Activated CD8-positive, alpha-beta memory T cell treated with anti-CD3 and anti-CD28 coated beads, Interleukin-2, amount 10 ng/mL, durations not matched to agents 7 days and 5 days (primary cell): ENCODE results near the gene PIK3R4. TPM values are rescaled to one million over a fixed set of nuclear protein-coding genes. Genes with fewer than 3 reads are reported as not detected.

Source experiments
- ATAC-seq: fragments of 150-1000 bp; cut with Tn5 transposase; one replicate; pipeline ENCODE4 v1.10.0; 2021; ENCODE audit warnings: moderate library complexity
- CTCF ChIA-PET: fragments of 350-600 bp; sonication (Branson Sonifier 250); formaldehyde crosslinking; loops from one replicate; lab custom pipeline; 2021; ENCODE audit warnings: antibody characterized with exemption; lab: Charles Lee
- DNase-seq: peaks from one replicate; pipeline ENCODE4 v3.0.0-alpha.2; 2020
- H3K27ac Mint-ChIP-seq: one replicate; pipeline ENCODE4 v1.8.0; 2021; ENCODE audit warnings: mild to moderate bottlenecking, mixed read lengths
- H3K27me3 Mint-ChIP-seq: one replicate; pipeline ENCODE4 v1.8.0; 2021; ENCODE audit warnings: mixed read lengths
- H3K36me3 Mint-ChIP-seq: one replicate; pipeline ENCODE4 v1.8.0; 2021; ENCODE audit warnings: mild to moderate bottlenecking, mixed read lengths
- H3K4me1 Mint-ChIP-seq: one replicate; pipeline ENCODE4 v1.8.0; 2021; ENCODE audit warnings: mixed read lengths
- H3K4me3 Mint-ChIP-seq: one replicate; pipeline ENCODE4 v1.8.0; 2021; ENCODE audit warnings: mild to moderate bottlenecking, moderate library complexity, mixed read lengths
- H3K9me3 Mint-ChIP-seq: one replicate; pipeline ENCODE4 v1.8.0; 2022; ENCODE audit warnings: low read depth, mixed read lengths
- total RNA-seq, 2 experiments: library from RNA; stranded (reverse); gene quantifications; one replicate each; pipeline ENCODE4 v1.2.3, GENCODE V29; 2021

The PIK3R4 gene
- total RNA-seq, 2 experiments from 2014 or later = 23.3 to 30.6 TPM

DNA sequence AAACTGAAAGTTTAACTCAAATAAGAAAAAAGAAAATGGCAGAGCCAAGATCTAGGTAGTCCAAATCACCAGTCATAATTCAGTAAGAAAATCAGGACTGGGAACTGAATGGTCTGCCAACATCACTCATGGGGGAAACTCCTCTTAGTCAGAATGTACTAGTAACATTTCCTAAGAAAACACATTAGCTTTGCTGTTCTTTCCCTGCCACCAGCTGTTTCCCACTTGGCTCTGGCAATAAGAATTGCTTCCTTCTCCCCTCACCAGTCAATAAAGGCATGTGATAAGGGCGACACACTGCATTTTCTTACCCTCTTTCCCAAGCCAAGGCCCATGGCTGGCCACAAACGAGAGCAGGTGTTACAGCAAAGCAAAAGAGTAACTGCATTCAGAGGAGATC lies 46.1 kb downstream of the PIK3R4 start:
- no peak overlapping the region for H3K27ac Mint-ChIP-seq
- CTCF ChIA-PET = interaction anchor here (2.0 kb wide), 1 partner anchor 193 kb away, joined by 7 read pairs; the partner anchor contains the start of gene ATP2C1
- peaks cover 36% of the 10 kb centered on the region for H3K36me3 Mint-ChIP-seq
- DNase-seq (no peak), ATAC-seq (no peak)
- H3K4me3 Mint-ChIP-seq = no peak overlapping the region
- H3K27me3 Mint-ChIP-seq = no peaks in the 10 kb centered on the region
- H3K9me3 Mint-ChIP-seq = no peaks in the 10 kb centered on the region
- H3K4me1 Mint-ChIP-seq = no peaks in the 10 kb centered on the region

DNA sequence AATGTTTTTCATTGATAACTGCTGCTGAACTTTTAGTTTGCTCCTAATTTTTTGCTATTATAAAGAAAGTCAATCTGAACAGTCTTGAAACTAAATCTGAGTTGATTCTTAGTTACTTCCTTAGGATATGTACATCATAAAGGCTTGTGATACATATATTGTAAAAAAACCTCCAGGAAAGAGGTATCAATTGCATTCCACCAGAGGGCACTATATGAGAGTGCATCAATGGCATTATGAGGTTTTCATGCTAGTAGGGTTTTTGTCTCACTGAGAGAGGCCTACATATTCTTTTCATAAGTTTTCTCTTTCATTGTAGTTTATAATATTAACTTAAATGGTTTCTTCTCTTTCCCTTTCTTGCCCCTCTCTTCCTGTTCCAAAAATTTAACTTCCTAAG lies 46.9 kb downstream of the PIK3R4 start:
- Mint-ChIP-seq H3K36me3 (peaks cover 37% of the 10 kb centered on the region), H3K4me1 (no peaks in the 10 kb centered on the region), H3K27me3 (no peaks in the 10 kb centered on the region), H3K27ac (no peak overlapping the region), H3K4me3 (no peak overlapping the region), H3K9me3 (no peaks in the 10 kb centered on the region)
- CTCF ChIA-PET = interaction anchor here (1.4 to 2.0 kb wide), 2 partner anchors 46 to 194 kb away, joined by 5 to 7 read pairs; partner anchors contain the start of gene ATP2C1
- DNase-seq (no peak), ATAC-seq (no peak)

DNA sequence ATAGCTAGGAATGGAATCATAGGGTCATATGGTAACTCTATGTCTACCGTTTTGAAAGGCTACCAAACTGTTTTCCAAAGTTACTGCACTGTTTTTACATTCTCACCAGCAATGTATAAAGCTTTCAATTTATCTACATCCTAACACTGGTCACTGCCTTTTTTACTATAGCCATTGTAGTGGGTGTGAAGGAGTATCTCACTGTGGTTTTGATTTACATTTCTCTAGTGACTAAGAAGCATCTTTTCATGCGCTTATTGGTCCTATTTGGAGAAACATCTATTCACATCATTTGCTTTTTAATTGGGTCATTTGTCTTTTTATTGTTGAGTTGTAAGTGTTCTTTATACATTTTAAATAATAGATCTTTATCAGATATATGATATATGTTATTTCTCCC lies 53.3 kb downstream of the PIK3R4 start:
- CTCF ChIA-PET = no interaction called here
- DNase-seq = no peak

DNA sequence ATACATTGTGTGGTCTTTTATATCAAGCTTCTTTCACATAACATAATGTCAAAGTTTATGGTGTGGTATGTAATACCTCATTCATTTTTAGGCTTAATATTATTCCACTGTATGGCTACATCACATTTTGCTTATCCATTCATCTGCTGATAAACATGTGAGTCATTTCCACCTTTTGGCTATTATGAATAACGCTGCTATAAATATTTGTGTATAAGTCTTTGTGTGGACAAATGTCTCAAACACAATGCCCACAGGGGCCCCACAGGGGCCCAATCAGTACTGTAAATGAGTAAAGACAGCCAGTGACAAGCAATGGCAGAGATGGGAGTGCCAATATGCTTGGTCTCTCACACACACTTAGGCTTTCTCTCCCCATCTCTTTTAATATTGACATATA lies 54.2 kb downstream of the PIK3R4 start:
- Mint-ChIP-seq H3K36me3 (peaks cover 34% of the 10 kb centered on the region), H3K27ac (no peak overlapping the region), H3K9me3 (no peaks in the 10 kb centered on the region), H3K4me3 (no peak overlapping the region), H3K27me3 (no peaks in the 10 kb centered on the region), H3K4me1 (peaks cover 16% of the 10 kb centered on the region)
- DNase-seq = no peak
- no peak for ATAC-seq
- CTCF ChIA-PET = no interaction called here

More for the DNA sequence above, 53.3 kb downstream of the PIK3R4 start:
- no peaks in the 10 kb centered on the region for H3K9me3 Mint-ChIP-seq
- peaks cover 37% of the 10 kb centered on the region for H3K36me3 Mint-ChIP-seq
- H3K4me3 Mint-ChIP-seq = no peak overlapping the region
- ATAC-seq = no peak
- H3K27ac Mint-ChIP-seq = no peak overlapping the region
- peaks cover 10% of the 10 kb centered on the region for H3K4me1 Mint-ChIP-seq
- no peaks in the 10 kb centered on the region for H3K27me3 Mint-ChIP-seq

DNA sequence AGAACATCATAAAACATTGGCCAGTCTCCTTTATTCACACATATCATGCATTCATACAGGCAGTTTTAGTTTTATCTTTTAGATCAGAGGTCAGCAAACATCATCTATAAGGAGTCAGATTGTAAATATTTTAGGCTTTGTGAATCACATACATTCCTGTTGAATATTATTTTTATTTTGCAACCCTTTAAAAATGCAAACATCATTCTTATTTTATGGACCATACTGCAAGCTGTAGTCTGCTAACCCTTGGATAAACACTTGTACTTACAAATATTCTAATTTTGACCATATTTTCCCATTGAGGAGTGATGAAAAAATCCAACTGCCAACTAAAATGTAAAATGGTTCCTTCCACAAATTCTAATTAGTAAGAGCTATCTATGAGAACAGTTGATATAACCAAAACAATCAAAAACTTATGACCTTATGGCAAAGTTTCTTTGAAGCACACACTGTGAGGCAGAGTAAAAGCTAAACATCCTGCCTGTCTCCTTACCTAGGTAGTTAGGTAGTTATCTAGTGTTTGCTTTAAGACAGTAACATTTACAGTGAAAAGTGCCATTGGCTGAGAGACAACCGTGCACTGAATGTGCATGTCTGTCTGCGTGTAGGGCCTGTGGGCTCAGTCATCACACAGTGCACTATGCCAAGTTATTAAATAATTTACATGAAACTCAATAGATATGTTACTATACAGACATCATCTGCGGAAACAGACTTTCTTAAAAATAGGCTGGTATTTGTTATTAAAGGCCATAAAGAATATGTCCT lies 57.7 kb downstream of the PIK3R4 start:
- Mint-ChIP-seq H3K27ac (no peak overlapping the region), H3K27me3 (no peaks in the 10 kb centered on the region), H3K4me3 (no peak overlapping the region), H3K4me1 (peaks cover 18% of the 10 kb centered on the region), H3K36me3 (peaks cover 30% of the 10 kb centered on the region), H3K9me3 (no peaks in the 10 kb centered on the region)
- no peak for DNase-seq
- no peak for ATAC-seq
- CTCF ChIA-PET = no interaction called here

DNA sequence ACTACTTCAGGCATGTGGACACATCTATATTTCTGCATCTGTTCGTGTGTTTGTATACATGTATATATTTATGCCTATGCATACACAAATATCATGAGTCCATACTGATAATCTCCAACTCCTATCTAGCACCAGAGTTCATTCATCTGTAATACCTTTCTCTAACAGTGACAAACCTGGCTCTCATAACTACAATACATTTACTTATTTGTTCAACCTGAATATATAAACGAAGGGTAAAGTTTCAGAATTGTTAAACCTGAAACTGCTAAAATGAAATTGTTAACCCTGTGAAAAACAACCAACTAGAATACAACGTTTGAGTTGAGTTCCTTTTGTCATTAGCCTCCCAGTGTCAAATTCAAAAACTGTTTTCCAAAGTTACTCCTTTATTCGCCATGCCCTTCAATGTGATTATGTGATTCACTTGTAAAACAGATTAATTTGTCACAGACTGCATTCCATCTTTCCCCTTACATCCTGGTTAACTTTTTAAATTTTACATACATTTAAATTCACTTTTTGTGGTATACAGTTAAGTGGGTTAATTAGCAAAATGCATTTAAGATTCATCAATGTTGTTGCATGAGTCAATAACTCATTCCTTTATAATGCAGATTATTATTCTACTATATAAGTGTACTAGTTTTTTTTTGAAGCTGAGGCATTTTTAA lies 58.5 kb downstream of the PIK3R4 start:
- ATAC-seq = no peak

DNA sequence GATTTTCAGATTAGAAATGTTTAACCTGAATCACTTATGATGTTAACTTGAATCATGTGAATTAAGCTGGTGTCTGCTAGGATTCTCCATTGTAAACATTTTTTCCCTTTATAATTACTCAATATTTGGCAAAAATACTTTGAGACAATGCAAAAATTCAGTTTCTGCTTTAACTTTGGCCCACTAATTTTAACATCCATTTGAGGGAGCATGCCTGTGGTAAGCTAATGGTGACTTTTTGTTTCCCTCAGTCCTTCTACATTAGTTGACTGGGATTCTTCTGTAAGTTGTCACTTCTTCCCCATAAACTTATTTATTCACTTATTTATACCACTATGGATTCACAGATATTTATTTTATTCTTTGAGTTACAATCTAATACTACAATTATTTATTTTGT lies 59.3 kb downstream of the PIK3R4 start:
- Mint-ChIP-seq H3K36me3 (peaks cover 42% of the 10 kb centered on the region), H3K9me3 (no peaks in the 10 kb centered on the region), H3K27me3 (no peaks in the 10 kb centered on the region), H3K27ac (no peak overlapping the region), H3K4me1 (peaks cover 18% of the 10 kb centered on the region), H3K4me3 (no peak overlapping the region)
- CTCF ChIA-PET = no interaction called here
- ATAC-seq = no peak
- DNase-seq = no peak

More for the DNA sequence above, 58.5 kb downstream of the PIK3R4 start:
- H3K4me3 Mint-ChIP-seq = no peak overlapping the region
- CTCF ChIA-PET = no interaction called here
- H3K9me3 Mint-ChIP-seq = no peaks in the 10 kb centered on the region
- no peak for DNase-seq
- no peaks in the 10 kb centered on the region for H3K27me3 Mint-ChIP-seq
- H3K4me1 Mint-ChIP-seq = peaks cover 18% of the 10 kb centered on the region
- no peak overlapping the region for H3K27ac Mint-ChIP-seq
- H3K36me3 Mint-ChIP-seq = peaks cover 37% of the 10 kb centered on the region

DNA sequence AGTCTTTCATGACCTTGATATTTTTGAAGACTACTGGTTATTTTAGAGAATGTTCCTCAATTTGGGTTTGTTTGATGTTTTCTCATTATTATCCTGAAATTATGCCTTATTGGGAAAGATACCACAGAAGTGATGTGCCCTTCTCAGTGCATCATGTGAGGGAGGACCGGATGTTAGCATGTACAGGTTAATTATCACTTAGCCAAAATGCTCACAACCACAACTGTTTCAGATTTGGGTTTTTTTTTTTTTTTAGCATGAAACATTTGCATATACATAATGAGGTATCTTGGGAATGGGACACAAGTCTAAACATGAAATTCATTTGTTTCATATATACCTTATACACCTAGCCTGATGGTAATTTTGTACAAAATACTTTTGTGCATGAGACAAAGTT lies 59.8 kb downstream of the PIK3R4 start:
- no peaks in the 10 kb centered on the region for H3K27me3 Mint-ChIP-seq
- DNase-seq (no peak), ATAC-seq (no peak)
- H3K4me1 Mint-ChIP-seq = peaks cover 18% of the 10 kb centered on the region
- CTCF ChIA-PET = no interaction called here
- H3K9me3 Mint-ChIP-seq = no peaks in the 10 kb centered on the region
- H3K4me3 Mint-ChIP-seq = no peak overlapping the region
- H3K27ac Mint-ChIP-seq = no peak overlapping the region
- peaks cover 44% of the 10 kb centered on the region for H3K36me3 Mint-ChIP-seq

DNA sequence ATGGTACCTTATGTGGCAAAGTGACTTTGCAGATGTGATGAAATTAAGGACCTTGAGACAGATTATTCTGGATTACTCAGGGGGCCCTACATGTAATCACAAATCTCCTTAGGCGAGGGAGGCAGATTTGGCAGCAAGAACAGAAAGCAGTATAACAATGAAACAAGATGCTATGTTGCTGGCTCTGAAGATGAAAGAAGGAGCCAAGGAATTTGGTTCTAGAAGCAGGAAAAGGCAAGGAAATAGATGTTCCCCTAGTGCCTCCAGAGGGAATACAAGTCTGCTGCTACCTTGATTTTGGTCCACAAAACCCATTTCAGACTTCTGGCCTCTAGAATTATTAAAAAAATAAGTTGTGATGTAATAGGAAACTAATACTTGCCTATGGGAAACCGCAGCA lies 64.5 kb downstream of the PIK3R4 start:
- Mint-ChIP-seq H3K4me1 (peaks cover 2% of the 10 kb centered on the region), H3K9me3 (no peaks in the 10 kb centered on the region), H3K27me3 (no peaks in the 10 kb centered on the region), H3K4me3 (no peak overlapping the region), H3K27ac (no peak overlapping the region), H3K36me3 (peaks cover 41% of the 10 kb centered on the region)
- DNase-seq = no peak
- no peak for ATAC-seq
- CTCF ChIA-PET = no interaction called here

DNA sequence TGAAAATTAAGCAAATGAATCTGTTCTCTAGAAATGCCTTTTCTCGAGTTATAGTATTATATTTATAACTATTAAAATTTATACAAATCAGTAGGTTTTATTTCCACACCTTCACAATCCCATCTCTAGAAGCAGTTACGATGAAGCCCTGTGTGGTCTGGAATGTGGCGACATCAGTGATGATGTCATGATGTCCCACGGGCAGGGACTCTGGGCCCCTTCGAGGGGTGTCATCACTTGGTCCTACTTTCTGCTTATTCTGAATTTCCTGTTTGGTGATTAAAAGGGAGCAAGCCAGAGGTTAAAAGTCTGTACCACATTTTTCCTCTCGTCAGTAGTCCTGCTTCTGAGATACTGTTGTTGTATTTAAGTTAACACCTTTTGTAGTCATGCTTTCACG lies 67.4 kb downstream of the PIK3R4 start:
- CTCF ChIA-PET = no interaction called here
- no peaks in the 10 kb centered on the region for H3K9me3 Mint-ChIP-seq
- H3K4me3 Mint-ChIP-seq = no peak overlapping the region
- H3K36me3 Mint-ChIP-seq = peaks cover 38% of the 10 kb centered on the region
- no peaks in the 10 kb centered on the region for H3K4me1 Mint-ChIP-seq
- DNase-seq (no peak), ATAC-seq (no peak)
- no peak overlapping the region for H3K27ac Mint-ChIP-seq
- no peaks in the 10 kb centered on the region for H3K27me3 Mint-ChIP-seq

DNA sequence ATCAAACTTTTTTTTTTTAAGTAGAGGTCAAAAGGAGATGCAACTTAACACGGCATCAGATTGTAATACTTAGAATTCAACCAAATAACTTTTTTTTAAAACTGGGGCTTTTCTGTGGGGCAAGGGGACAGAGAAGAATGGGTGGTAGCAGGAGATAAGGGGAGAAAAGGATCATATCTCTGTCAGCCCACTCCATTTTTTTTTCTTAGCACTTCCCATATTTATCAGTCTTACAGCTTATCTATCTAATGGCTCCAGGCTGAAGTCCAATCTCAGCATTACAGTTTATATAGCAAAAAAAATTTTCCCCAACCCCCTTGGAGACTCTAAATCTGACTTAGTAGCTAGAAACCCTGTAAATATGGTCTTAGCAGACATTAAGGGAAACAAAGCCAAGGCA lies 69.3 kb downstream of the PIK3R4 start:
- H3K36me3 Mint-ChIP-seq = peaks cover 26% of the 10 kb centered on the region
- no peak overlapping the region for H3K27ac Mint-ChIP-seq
- no peak for DNase-seq

DNA sequence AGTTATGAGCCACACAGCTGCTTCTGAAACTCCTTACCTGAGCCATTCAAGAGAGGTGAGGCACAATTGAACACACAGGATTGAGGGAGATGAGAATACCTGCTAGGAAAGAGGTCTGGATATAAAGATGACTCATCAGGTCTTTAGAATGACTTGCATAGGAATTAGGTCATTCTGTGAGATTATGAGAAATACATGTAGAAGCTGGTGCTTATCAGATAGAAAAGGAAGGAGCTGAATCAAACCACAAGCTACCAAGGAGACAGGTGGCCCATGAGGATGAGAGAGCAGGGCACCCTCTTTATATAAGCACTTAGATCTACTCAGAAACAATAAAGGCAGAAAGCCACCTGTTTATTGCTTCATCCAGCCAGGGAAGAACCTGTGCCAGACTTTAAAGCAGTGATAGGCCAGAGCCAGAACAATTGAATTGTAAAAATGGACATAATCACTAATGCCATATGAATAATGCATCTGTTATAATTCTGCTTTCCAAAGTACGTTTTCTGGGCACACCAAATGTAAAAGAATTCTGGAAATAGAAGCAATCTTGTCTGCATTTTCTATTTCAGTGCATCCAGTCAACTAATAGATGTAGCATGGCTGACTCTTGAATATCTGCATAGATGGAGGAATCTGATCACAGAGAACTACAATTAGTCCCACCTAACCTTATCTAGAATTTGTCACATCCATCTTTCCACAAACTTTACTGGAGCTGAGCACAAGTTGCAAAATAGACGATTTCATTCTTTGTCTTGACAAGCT lies 74.9 kb downstream of the PIK3R4 start:
- Mint-ChIP-seq H3K27me3 (no peaks in the 10 kb centered on the region), H3K4me3 (no peak overlapping the region), H3K27ac (no peak overlapping the region), H3K4me1 (no peaks in the 10 kb centered on the region), H3K9me3 (no peaks in the 10 kb centered on the region), H3K36me3 (peaks cover 22% of the 10 kb centered on the region)
- DNase-seq (no peak), ATAC-seq (no peak)
- CTCF ChIA-PET = no interaction called here

More for the DNA sequence above, 69.3 kb downstream of the PIK3R4 start:
- CTCF ChIA-PET = no interaction called here
- no peaks in the 10 kb centered on the region for H3K4me1 Mint-ChIP-seq
- H3K4me3 Mint-ChIP-seq = no peak overlapping the region
- no peaks in the 10 kb centered on the region for H3K27me3 Mint-ChIP-seq
- no peaks in the 10 kb centered on the region for H3K9me3 Mint-ChIP-seq
- no peak for ATAC-seq

DNA sequence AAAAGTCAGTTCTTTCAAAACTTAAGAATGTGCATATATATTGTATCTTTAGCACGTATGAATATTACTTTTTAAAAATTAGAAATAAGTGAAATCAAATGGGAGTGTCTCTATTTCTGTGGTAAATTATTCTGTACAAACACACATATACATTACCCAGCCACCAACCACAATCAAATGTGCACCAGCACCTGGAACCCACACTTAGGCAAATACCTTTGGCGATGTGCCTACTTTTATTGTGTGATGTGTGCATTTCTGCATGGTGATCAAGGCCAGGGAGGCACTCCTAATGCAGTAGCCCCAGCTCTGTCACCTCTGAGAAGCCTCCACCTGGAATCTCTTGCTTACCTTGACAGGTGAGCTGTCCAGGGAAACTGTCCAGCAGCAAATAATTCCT lies 76.9 kb downstream of the PIK3R4 start:
- DNase-seq (no peak), ATAC-seq (no peak)
- H3K27ac Mint-ChIP-seq = no peak overlapping the region
- H3K4me3 Mint-ChIP-seq = no peak overlapping the region
- H3K36me3 Mint-ChIP-seq = peaks cover 21% of the 10 kb centered on the region
- no peaks in the 10 kb centered on the region for H3K27me3 Mint-ChIP-seq
- no peaks in the 10 kb centered on the region for H3K9me3 Mint-ChIP-seq
- H3K4me1 Mint-ChIP-seq = no peaks in the 10 kb centered on the region
- CTCF ChIA-PET = no interaction called here
